HEK293T (cell line): ENCODE results near the gene ODF4.

Source experiments
- CTBP1 ChIP-seq: fragments of 450-650 bp; IDR thresholded peaks from 2 replicates; pipeline ENCODE4 v1.6.1; 2016; ENCODE audit warnings: borderline replicate concordance
- FOXK2 ChIP-seq: fragments of 450-650 bp; IDR thresholded peaks from 2 replicates; pipeline ENCODE4 v1.6.1; 2016; ENCODE audit warnings: mild to moderate bottlenecking
- FOXM1 ChIP-seq: fragments of 450-650 bp; IDR thresholded peaks from 2 replicates; pipeline ENCODE4 v1.6.1; 2017; ENCODE audit warnings: mild to moderate bottlenecking, borderline replicate concordance
- LEF1 ChIP-seq: fragments of 450-650 bp; IDR thresholded peaks from 2 replicates; pipeline ENCODE4 v1.6.1; 2017; ENCODE audit warnings: mild to moderate bottlenecking, borderline replicate concordance
- PKNOX1 ChIP-seq: fragments of 450-650 bp; IDR thresholded peaks from 2 replicates; pipeline ENCODE4 v1.6.1; 2016
- TARDBP ChIP-seq: fragments of 450-650 bp; IDR thresholded peaks from 2 replicates; pipeline ENCODE4 v1.6.1; 2016

- TF ChIP-seq PKNOX1 (no peak), CTBP1 (no peak), LEF1 (no peak), FOXM1 (no peak), TARDBP (no peak), FOXK2 (no peak)
Measured at GRCh38 chr17:8371786-8372185, 32.1 kb downstream of the ODF4 start.
